HG03139 (cell line): Measurements from ENCODE around the gene UST.
"Not testable (repeated sequence)": the region's sequence is repeated elsewhere in the genome, so short reads cannot be mapped to it uniquely, and the experiment has no call there.

Experiments used
- ATAC-seq: cut with Tn5 transposase; IDR thresholded peaks from one replicate; pipeline ENCODE4 v1.9.1; 2021; ENCODE audit not compliant: unreplicated experiment

Gene UST

GRCh38 chr6:148764259-148765020, 17.6 kb downstream of the UST start:
- not testable (repeated sequence) for ATAC-seq

GRCh38 chr6:148765898-148766808, 19.3 kb downstream of the UST start:
- ATAC-seq = no peak

- no peak for ATAC-seq
Measured at GRCh38 chr6:148768646-148769270, 21.9 kb downstream of the UST start.

DNA sequence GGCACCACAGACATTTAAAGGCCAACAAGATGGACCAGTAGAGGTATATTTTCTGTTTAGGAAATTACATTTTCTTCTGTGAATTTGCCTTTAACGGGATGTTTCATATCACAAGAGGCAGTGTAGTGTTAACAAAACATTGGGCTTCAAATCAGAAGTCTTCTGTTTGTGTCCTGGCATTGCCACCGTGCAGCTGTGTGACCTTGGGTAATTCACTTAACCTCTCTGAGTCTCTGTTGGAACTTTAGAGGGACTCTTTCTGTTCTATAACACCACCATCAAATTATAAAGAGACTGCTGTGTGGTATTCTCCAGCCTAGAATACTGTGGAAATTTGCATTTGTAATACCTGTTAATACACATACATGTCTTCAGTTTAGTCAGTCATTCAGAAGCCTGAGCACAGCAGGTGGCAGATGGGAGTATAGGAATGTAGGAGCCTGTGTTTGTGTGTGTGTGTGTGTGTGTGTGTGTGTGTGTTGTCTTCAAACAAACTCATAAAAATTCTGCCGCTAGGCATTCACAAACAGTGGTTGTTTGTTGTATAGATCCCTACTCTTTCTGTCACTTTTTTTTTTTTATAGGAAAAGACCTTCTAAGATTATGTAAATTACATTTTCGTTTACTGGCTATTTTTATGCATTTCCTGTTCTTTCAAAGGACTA, 22.6 kb downstream of the UST start:
- no peak for ATAC-seq

DNA sequence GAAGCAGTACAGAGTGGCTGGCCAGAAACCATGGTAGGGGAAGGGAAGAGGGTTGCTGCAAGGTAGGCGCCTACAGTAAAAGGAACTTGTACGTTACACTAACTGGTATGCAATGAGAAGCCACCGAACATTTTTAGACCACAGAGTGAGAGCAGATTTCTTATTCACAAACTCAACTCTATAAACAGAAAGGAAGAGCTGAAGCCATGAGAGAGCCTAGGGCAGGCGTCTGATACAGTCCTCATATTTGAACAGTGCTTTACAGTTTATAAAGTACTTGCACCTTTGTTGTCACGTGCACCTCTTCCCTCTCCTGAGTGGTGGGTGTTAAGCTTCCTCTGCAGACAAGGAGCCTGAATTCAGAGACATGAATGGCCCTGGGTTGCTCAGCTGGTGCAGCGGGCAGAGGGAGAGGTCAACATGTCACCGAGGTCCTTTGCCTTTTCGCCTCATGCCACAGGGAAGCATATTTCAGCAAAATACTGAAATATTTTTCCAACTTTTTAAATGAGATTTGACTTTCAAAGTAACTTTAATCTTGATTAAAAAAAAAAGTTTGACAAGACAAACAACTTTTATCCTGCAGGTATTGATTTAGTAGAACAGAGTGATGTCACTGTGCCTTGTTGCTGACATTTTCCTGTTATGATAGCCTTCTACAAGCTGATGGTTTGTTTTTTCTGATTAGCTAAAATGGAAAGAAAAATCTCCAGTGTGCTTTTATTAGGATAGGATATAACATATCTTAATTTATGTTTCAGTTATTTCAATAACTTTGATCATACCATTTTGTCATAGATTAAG, 23.8 kb downstream of the UST start:
- no peak for ATAC-seq

DNA sequence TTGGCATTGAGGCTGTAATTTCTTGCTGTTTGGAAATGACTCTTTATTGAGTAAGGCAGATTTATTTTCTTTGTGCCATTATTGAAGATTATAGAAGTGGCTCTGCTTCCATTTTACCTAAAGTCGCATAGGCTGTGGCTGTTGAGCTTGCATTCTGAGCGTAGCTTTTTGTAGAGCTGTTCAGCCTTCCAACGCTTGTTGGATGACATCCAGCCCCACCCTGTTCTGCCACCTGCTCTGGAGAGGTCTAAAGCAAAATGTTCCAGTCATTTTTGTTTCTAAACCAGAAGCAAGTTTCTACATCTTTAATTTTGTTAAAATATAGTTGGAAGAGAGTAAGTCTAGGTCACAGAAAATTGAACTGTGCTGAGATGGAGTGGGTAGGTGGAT, 24.4 kb downstream of the UST start:
- ATAC-seq = no peak

- ATAC-seq = no peak
Measured at GRCh38 chr6:148771896-148772554, 25.2 kb downstream of the UST start.

DNA sequence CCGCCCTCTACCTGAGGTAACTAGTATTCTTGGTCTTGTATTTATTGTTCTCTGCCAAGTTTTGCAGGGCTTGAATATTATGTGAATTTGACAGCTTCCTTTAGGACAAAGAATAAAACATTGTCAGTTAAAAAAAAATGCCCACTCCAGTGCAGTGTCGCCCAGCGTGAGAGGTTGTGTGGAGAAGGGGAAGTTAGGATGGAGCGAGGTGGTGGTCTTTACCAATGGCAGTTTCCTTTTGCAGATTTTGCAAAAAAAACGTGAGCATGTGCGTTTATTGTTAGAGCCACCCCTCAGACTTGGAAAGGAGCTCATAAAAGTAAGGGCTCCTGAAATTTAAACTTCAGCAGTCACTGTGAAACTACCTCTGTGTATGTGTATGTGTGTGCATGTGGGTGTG, 28.3 kb downstream of the UST start:
- ATAC-seq = no peak

- no peak for ATAC-seq
Measured at GRCh38 chr6:148776321-148777308, 29.8 kb downstream of the UST start.

DNA sequence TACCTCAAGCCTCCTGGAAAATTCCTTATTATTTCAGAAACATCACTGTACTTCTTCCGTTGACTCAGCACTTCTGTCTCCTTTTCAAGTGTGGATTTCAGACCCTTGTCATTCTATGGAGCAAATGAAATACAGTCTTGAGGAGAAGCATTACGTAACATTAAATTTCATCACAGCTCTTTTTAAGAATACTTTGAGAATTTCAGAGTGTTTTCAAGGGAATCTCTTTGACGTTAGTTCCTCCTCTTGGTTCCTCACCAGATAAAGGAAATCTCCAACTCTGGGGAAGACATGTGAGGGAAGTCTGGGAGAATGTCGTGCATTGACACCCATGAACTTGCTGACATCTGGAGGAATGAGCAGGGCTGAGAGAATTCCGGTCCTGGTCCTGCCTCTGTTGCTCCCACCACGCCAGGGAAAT, 32.3 kb downstream of the UST start:
- no peak for ATAC-seq

- ATAC-seq = not testable (repeated sequence)
Measured at GRCh38 chr6:148780423-148780822, 33.6 kb downstream of the UST start.

DNA sequence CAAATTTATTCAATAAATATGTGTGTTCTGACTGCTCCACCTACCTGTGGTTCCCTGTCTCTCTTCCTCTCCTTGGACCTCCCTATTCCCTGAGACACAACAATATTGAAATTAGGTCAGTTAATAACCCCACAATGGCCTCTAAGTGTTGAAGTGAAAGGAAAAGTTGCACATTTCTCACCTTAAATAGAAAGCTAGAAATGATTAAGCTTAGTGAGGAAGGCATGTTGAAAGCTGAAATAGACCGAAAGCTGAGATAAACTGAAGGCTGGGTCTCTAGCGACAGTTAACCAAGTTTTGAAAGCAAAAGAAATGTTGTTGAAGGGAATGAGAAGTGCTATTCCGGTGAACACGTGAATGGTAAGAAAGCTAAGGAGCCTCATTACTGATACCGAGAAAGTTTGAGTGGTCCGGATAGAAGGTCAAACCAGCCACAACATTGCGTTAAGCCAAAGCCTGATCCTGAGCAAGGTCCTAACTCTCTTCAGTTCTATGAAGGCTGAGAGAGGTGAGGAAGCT, 34.1 kb downstream of the UST start:
- ATAC-seq = peak; percentile 86

- no peak for ATAC-seq
Measured at GRCh38 chr6:148789948-148790347, 43.1 kb downstream of the UST start.

DNA sequence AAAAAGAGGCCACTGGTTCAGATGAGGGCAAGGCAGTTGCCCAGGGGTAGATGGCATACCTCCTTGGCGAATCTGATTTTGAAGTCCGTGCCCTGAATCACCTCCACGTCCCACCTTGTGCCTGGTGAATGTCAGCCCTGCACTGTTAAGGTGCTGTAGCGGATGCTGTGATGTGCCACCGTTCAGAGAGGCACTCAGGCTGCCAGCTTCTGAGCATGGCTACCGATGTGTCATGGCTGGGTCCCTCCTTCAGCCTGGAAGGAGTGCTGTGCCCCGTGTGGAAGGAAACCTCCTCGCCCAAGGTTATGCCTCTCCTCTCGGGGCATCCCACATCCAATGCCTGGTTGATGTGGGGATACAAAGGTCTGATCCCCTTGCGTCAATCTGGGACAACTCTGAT, 43.6 kb downstream of the UST start:
- no peak for ATAC-seq

GRCh38 chr6:148790817-148791216, 44.0 kb downstream of the UST start:
- peak; percentile 61 for ATAC-seq

GRCh38 chr6:148791372-148791771, 44.5 kb downstream of the UST start:
- no peak for ATAC-seq

DNA sequence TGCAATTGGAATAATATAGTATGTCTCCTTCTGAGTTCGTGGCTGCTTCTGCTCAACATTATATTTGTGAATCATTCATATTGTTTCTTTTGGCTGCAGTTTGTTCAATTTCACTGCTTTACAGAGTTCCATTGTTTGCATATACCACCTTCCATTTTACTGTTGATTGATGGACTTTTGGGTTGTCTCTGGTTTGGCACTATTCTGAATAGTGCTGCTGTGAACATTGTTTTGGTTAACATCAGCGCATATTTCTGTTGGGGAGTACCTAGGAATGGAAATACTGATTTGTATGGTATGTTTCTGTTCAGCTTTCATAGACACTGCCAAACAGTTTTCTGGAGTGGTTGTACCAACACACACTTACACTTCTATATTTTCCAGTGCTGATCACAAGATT, 46.9 kb downstream of the UST start:
- no peak for ATAC-seq

GRCh38 chr6:148794797-148795196, 48.0 kb downstream of the UST start:
- ATAC-seq = no peak
